ENCODE results near the gene CYBB.

GRCh38 chrX:37854748-37855147, 74.9 kb downstream of the CYBB start:
- TF ChIP-seq CTCF (IDR thresholded peaks at IDR 0.05) (no peak), POLR2AphosphoS5 (IDR thresholded peaks at IDR 0.05; ENCODE audit: low read depth, low read length) (no peak), SIN3A (IDR thresholded peaks at IDR 0.05; ENCODE audit: borderline replicate concordance, insufficient read depth, low read depth, low read length) (no peak), REST (IDR thresholded peaks at IDR 0.05; ENCODE audit: insufficient read depth in 1 of 2, low read depth in 2 of 2, low read length in 1 of 2) (no peak), TCF7L2 (IDR thresholded peaks at IDR 0.05; ENCODE audit: low read depth, low read length) (no peak)

Measured in Panc1 (cell line).